Measurements from ENCODE around the gene DNAJC10. TPM values are rescaled to one million over a fixed set of nuclear protein-coding genes. Genes with fewer than 3 reads are reported as not detected.
"Not testable (repeated sequence)": the region's sequence is repeated elsewhere in the genome, so short reads cannot be mapped to it uniquely, and the experiment has no call there.

DNAJC10 gene
- polyA plus RNA-seq, 1 donor (not counting 4 experiments of a cell fraction or from before 2014, with no cell fraction given) = 92.6 TPM

DNA sequence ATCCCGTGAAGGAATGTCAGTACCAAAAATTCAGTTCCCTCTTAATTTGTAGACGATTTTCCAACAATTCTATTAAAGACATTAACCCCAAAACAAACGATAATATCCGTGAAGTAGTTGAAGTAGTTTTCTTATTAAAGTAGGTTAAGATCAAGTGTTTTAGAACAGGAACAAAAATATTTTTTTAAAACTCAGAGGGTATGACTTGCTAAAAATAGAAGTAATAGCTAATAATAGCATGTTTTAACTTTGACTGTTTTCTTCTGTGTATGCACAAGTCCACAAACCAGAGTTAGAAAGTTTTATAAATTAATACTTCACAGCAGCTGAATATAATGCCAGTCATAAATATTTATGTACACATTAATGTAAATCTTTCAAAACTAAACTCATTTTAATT, 2.4 kb downstream of the DNAJC10 start:
- TF ChIP-seq, protein P1, sequence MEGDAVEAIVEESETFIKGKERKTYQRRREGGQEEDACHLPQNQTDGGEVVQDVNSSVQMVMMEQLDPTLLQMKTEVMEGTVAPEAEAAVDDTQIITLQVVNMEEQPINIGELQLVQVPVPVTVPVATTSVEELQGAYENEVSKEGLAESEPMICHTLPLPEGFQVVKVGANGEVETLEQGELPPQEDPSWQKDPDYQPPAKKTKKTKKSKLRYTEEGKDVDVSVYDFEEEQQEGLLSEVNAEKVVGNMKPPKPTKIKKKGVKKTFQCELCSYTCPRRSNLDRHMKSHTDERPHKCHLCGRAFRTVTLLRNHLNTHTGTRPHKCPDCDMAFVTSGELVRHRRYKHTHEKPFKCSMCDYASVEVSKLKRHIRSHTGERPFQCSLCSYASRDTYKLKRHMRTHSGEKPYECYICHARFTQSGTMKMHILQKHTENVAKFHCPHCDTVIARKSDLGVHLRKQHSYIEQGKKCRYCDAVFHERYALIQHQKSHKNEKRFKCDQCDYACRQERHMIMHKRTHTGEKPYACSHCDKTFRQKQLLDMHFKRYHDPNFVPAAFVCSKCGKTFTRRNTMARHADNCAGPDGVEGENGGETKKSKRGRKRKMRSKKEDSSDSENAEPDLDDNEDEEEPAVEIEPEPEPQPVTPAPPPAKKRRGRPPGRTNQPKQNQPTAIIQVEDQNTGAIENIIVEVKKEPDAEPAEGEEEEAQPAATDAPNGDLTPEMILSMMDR (optimal IDR thresholded peaks at IDR 0.05 in 1 of 3, IDR thresholded peaks at IDR 0.05 in 1 of 3, conservative IDR thresholded peaks at IDR 0.05 in 1 of 3; ENCODE audit: extremely low read depth in 1 of 3, insufficient read depth in 2 of 3, low read length in 3 of 3) = no peak
- no peak for TF ChIP-seq EZH2 (IDR thresholded peaks at IDR 0.05; ENCODE audit: low read length)

GRCh38 chr2:182719116-182719515, 3.1 kb downstream of the DNAJC10 start:
- H3K4me1 ChIP-seq (ENCODE audit: control insufficient read depth, extremely low read depth, insufficient read depth, low read length); H4K20me1 ChIP-seq (ENCODE audit: control insufficient read depth, extremely low read depth, insufficient read depth, low read length); H3K9me1 ChIP-seq (ENCODE audit: control insufficient read depth, extremely low read depth, insufficient read depth, low read length); dilution Hi-C loops (cut with MboI; ENCODE audit: extremely low pct_ligation_motif_present, low sequenced_read_pairs); FAIRE-seq; H3K9ac ChIP-seq (ENCODE audit: control insufficient read depth, extremely low read depth, insufficient read depth, low read length); H3K27ac ChIP-seq (ENCODE audit: control insufficient read depth, insufficient read depth, low read length); H3K9me3 ChIP-seq (ENCODE audit: control insufficient read depth, low read depth, low read length); DNase-seq (ENCODE audit: low read depth, low spot score); H2AFZ ChIP-seq (ENCODE audit: control insufficient read depth, low read length); H3K4me3 ChIP-seq (ENCODE audit: control insufficient read depth in 2 of 3, extremely low read depth in 1 of 3, insufficient read depth in 2 of 3, low read depth in 1 of 3, low read length in 3 of 3); H3K36me3 ChIP-seq (ENCODE audit: control insufficient read depth in 2 of 2, extremely low read depth in 1 of 2, insufficient read depth in 2 of 2, low read length in 2 of 2); H3K4me2 ChIP-seq (ENCODE audit: control insufficient read depth, extremely low read depth, insufficient read depth, low read depth, low read length); H3K27me3 ChIP-seq (ENCODE audit: control insufficient read depth, extremely low read depth, insufficient read depth, low read length): not testable (repeated sequence)
- peaks cover 17% of the 10 kb centered on the region for H3K79me2 ChIP-seq (ENCODE audit: control insufficient read depth, insufficient read depth, low read length)

More for the DNA sequence above, 2.4 kb downstream of the DNAJC10 start:
- no peak overlapping the region for H3K9ac ChIP-seq (ENCODE audit: control insufficient read depth, extremely low read depth, insufficient read depth, low read length)
- DNase-seq (ENCODE audit: low read depth, low spot score) (no peak), FAIRE-seq (no peak)
- no peak overlapping the region for H3K27ac ChIP-seq (ENCODE audit: control insufficient read depth, insufficient read depth, low read length)
- H3K9me1 ChIP-seq (ENCODE audit: control insufficient read depth, extremely low read depth, insufficient read depth, low read length) = no peaks in the 10 kb centered on the region
- H3K9me3 ChIP-seq (ENCODE audit: control insufficient read depth, low read depth, low read length) = no peaks in the 10 kb centered on the region
- no peaks in the 10 kb centered on the region for H3K36me3 ChIP-seq (ENCODE audit: control insufficient read depth in 2 of 2, extremely low read depth in 1 of 2, insufficient read depth in 2 of 2, low read length in 2 of 2)
- no peak overlapping the region for H3K4me2 ChIP-seq (ENCODE audit: control insufficient read depth, extremely low read depth, insufficient read depth, low read depth, low read length)
- no peak overlapping the region for H3K4me3 ChIP-seq (ENCODE audit: control insufficient read depth in 2 of 3, extremely low read depth in 1 of 3, insufficient read depth in 2 of 3, low read depth in 1 of 3, low read length in 3 of 3)
- H3K4me1 ChIP-seq (ENCODE audit: control insufficient read depth, extremely low read depth, insufficient read depth, low read length) = peaks cover 7% of the 10 kb centered on the region
- dilution Hi-C loops (cut with MboI; ENCODE audit: extremely low pct_ligation_motif_present, low sequenced_read_pairs) = no loop called here
- H4K20me1 ChIP-seq (ENCODE audit: control insufficient read depth, extremely low read depth, insufficient read depth, low read length) = no peaks in the 10 kb centered on the region
- peaks cover 17% of the 10 kb centered on the region for H3K79me2 ChIP-seq (ENCODE audit: control insufficient read depth, insufficient read depth, low read length)
- no peak overlapping the region for H2AFZ ChIP-seq (ENCODE audit: control insufficient read depth, low read length)
- H3K27me3 ChIP-seq (ENCODE audit: control insufficient read depth, extremely low read depth, insufficient read depth, low read length) = no peaks in the 10 kb centered on the region

DNA sequence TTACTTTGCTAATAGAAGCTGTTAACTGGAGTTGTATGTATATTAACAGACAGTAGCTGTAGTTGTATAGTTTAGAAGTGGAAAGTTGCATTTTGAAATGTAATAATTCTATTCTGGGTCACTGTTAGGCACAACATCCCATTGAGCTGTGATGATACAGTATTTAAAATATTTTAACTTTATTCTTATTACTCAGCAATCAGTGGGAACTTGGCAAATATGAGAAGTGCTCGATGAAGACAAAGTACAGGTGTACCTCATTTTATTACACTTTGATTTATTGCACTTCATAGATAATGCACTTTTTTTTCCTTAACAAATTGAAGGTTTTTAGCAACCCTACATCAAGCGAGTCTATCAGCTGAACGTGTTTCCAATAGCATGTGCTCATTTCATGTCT, 8.6 kb downstream of the DNAJC10 start:
- Histone ChIP-seq H3K9me3 (ENCODE audit: control insufficient read depth, low read depth, low read length) (no peaks in the 10 kb centered on the region), H4K20me1 (ENCODE audit: control insufficient read depth, extremely low read depth, insufficient read depth, low read length) (no peaks in the 10 kb centered on the region), H3K36me3 (ENCODE audit: control insufficient read depth in 2 of 2, extremely low read depth in 1 of 2, insufficient read depth in 2 of 2, low read length in 2 of 2) (peaks cover 3 to 7% of the 10 kb centered on the region in 2 experiments), H3K9ac (ENCODE audit: control insufficient read depth, extremely low read depth, insufficient read depth, low read length) (no peak overlapping the region), H3K4me3 (ENCODE audit: control insufficient read depth in 2 of 3, extremely low read depth in 1 of 3, insufficient read depth in 2 of 3, low read depth in 1 of 3, low read length in 3 of 3) (no peak overlapping the region), H3K27ac (ENCODE audit: control insufficient read depth, insufficient read depth, low read length) (no peak overlapping the region), H3K27me3 (ENCODE audit: control insufficient read depth, extremely low read depth, insufficient read depth, low read length) (no peaks in the 10 kb centered on the region), H2AFZ (ENCODE audit: control insufficient read depth, low read length) (no peak overlapping the region), H3K9me1 (ENCODE audit: control insufficient read depth, extremely low read depth, insufficient read depth, low read length) (no peaks in the 10 kb centered on the region), H3K4me1 (ENCODE audit: control insufficient read depth, extremely low read depth, insufficient read depth, low read length) (no peaks in the 10 kb centered on the region), H3K79me2 (ENCODE audit: control insufficient read depth, insufficient read depth, low read length) (peaks cover 1% of the 10 kb centered on the region), H3K4me2 (ENCODE audit: control insufficient read depth, extremely low read depth, insufficient read depth, low read depth, low read length) (no peak overlapping the region)
- TF ChIP-seq EZH2 (IDR thresholded peaks at IDR 0.05; ENCODE audit: low read length) = no peak
- TF ChIP-seq, protein P1 (optimal IDR thresholded peaks at IDR 0.05 in 1 of 3, IDR thresholded peaks at IDR 0.05 in 1 of 3, conservative IDR thresholded peaks at IDR 0.05 in 1 of 3; ENCODE audit: extremely low read depth in 1 of 3, insufficient read depth in 2 of 3, low read length in 3 of 3) = no peak
- no peak for FAIRE-seq
- dilution Hi-C loops (cut with MboI; ENCODE audit: extremely low pct_ligation_motif_present, low sequenced_read_pairs) = no loop called here
- no peak for DNase-seq (ENCODE audit: low read depth, low spot score)
